GM06990 (cell line): ENCODE measurements around the gene FANCG.

Experiments used
- DNase-seq: peaks from one replicate; pipeline ENCODE4 v3.0.0-alpha.2; 2011; ENCODE audit not compliant: insufficient read length; ENCODE audit errors: extremely low read depth
- H3K27me3 ChIP-seq: replicated peaks from 2 replicates; pipeline ENCODE4 v1.6.0; 2011; ENCODE audit warnings: low read length; ENCODE audit not compliant: control insufficient read depth, insufficient read depth
- H3K36me3 ChIP-seq: 2 replicates; pipeline ENCODE4 v1.5.1; 2011; ENCODE audit warnings: low read length; ENCODE audit not compliant: control insufficient read depth, insufficient read depth
- H3K4me3 ChIP-seq: replicated peaks from 2 replicates; pipeline ENCODE4 v1.5.1; 2011; ENCODE audit warnings: low read depth, mild to moderate bottlenecking, control low read depth, low read length
- CTCF ChIP-seq: IDR thresholded peaks from 2 replicates; pipeline ENCODE4 v1.5.1; 2011; ENCODE audit warnings: low read length, control low read depth, mild to moderate bottlenecking, inconsistent platforms; ENCODE audit not compliant: insufficient read depth, poor library complexity, severe bottlenecking

FANCG gene

GRCh38 chr9:35097573-35097972, 17.8 kb upstream of the FANCG start:
- no peak for DNase-seq
- no peak for TF ChIP-seq CTCF
- Histone ChIP-seq H3K27me3 (no peaks in the 10 kb centered on the region), H3K36me3 (peaks cover 19% of the 10 kb centered on the region), H3K4me3 (no peak overlapping the region)

- Histone ChIP-seq H3K36me3 (peaks cover 24% of the 10 kb centered on the region), H3K4me3 (peak within 1 kb of the TSS; percentile 93), H3K27me3 (no peaks in the 10 kb centered on the region)
- peak; percentile 97 for TF ChIP-seq CTCF
- peak; percentile 93 for DNase-seq
Observed at GRCh38 chr9:35096035-35096849, 16.5 kb upstream of the FANCG start, which contains the start of gene PIGO. Gene PIGO, minus strand, starts transcription at chr9:35096591. Its CDS starts 1,026 bp downstream, at chr9:35095565.

- Histone ChIP-seq H3K4me3 (no peak overlapping the region), H3K27me3 (no peaks in the 10 kb centered on the region), H3K36me3 (peaks cover 32% of the 10 kb centered on the region)
- DNase-seq: no peak
- TF ChIP-seq CTCF: no peak
Observed at GRCh38 chr9:35091536-35091935, 11.8 kb upstream of the FANCG start.

GRCh38 chr9:35089434-35089833, 9.7 kb upstream of the FANCG start:
- Histone ChIP-seq H3K36me3 (peaks cover 32% of the 10 kb centered on the region), H3K27me3 (no peaks in the 10 kb centered on the region), H3K4me3 (no peak overlapping the region)
- DNase-seq: no peak
- TF ChIP-seq CTCF: no peak

GRCh38 chr9:35085078-35085477, 5.3 kb upstream of the FANCG start:
- peaks cover 10% of the 10 kb centered on the region for H3K36me3 ChIP-seq
- DNase-seq: no peak
- H3K27me3 ChIP-seq: no peaks in the 10 kb centered on the region
- H3K4me3 ChIP-seq: no peak overlapping the region
- TF ChIP-seq CTCF: no peak

- Histone ChIP-seq H3K36me3 (peaks cover 6% of the 10 kb centered on the region), H3K4me3 (peak overlapping the region; percentile 91), H3K27me3 (no peaks in the 10 kb centered on the region)
- no peak for TF ChIP-seq CTCF
- no peak for DNase-seq
Observed at GRCh38 chr9:35079041-35079425, 709 bp downstream of the FANCG start.
